Panc1 (cell line): ENCODE measurements around the gene STMN1.
A peak's percentile ranks its signal among the peaks of the same experiment; 100 is the strongest.

Experiments used
- CTCF ChIP-seq: fragments of 450-650 bp; IDR thresholded peaks from 2 replicates; pipeline ENCODE4 v1.5.1; 2017; ENCODE audit warnings: mild to moderate bottlenecking
- POLR2AphosphoS5 ChIP-seq: IDR thresholded peaks from 2 replicates; pipeline ENCODE4 v1.6.1; 2012; ENCODE audit warnings: mild to moderate bottlenecking, low read depth, low read length, moderate library complexity
- REST ChIP-seq, 2 experiments: IDR thresholded peaks; 2 replicates each; pipeline ENCODE4 v1.6.1; 2011 to 2012; ENCODE audit warnings: low read depth in 2 of 2, control low read depth in 1 of 2, low read length in 1 of 2, mild to moderate bottlenecking in 1 of 2, moderate library complexity in 1 of 2; ENCODE audit not compliant: insufficient read depth in 1 of 2
- TCF7L2 ChIP-seq: IDR thresholded peaks from 2 replicates; pipeline ENCODE4 v1.6.1; 2011; ENCODE audit warnings: mild to moderate bottlenecking, low read depth, low read length, inconsistent platforms

GRCh38 chr1:25895365-25895990 lies 10.7 kb downstream of the STMN1 start:
- TF ChIP-seq CTCF, result peak; percentile 98
- TF ChIP-seq POLR2AphosphoS5, result peak; percentile 59; the same call in 1 of the 2 replicates
- TF ChIP-seq REST (IDR thresholded peaks at IDR 0.05; ENCODE audit: insufficient read depth in 1 of 2, low read depth in 2 of 2, low read length in 1 of 2), result no peak
- TF ChIP-seq TCF7L2, result no peak
